COLO668 (cell line): Measurements from ENCODE around the gene MUCL3.
"Not testable (repeated sequence)": the region's sequence is repeated elsewhere in the genome, so short reads cannot be mapped to it uniquely, and the experiment has no call there.

ENCODE experiments used
- DNase-seq: peaks from one replicate; lab custom pipeline; 2025; ENCODE audit not compliant: unreplicated experiment; lab: John Stamatoyannopoulos, UW

Gene MUCL3

GRCh38 chr6:30939473-30939872, 1.3 kb upstream of the MUCL3 start:
- DNase-seq = no peak

GRCh38 chr6:30942338-30943060, 1.7 kb downstream of the MUCL3 start:
- DNase-seq = no peak

- no peak for DNase-seq
These were observed 3.3 kb downstream of the MUCL3 start for GRCh38 chr6:30944051-30944450.

- DNase-seq = no peak
These were observed 4.5 kb downstream of the MUCL3 start for GRCh38 chr6:30945281-30945680.

- no peak for DNase-seq
These were observed 6.5 kb downstream of the MUCL3 start for GRCh38 chr6:30947231-30947630.

GRCh38 chr6:30948811-30949210, 8.0 kb downstream of the MUCL3 start:
- no peak for DNase-seq

GRCh38 chr6:30951907-30952469, 11.2 kb downstream of the MUCL3 start:
- DNase-seq = no peak

GRCh38 chr6:30954631-30955366, 14.0 kb downstream of the MUCL3 start:
- DNase-seq = no peak

- peak; percentile 11 for DNase-seq
These were observed 14.7 kb downstream of the MUCL3 start for GRCh38 chr6:30955367-30956042.

GRCh38 chr6:30957716-30958115, 16.9 kb downstream of the MUCL3 start:
- no peak for DNase-seq

- DNase-seq = no peak
These were observed 20.3 kb downstream of the MUCL3 start for GRCh38 chr6:30960907-30961673.

- DNase-seq = no peak
These were observed 21.9 kb downstream of the MUCL3 start for GRCh38 chr6:30962716-30963115.

- no peak for DNase-seq
These were observed 22.9 kb downstream of the MUCL3 start for GRCh38 chr6:30963641-30964040.

- no peak for DNase-seq
These were observed 23.3 kb downstream of the MUCL3 start for GRCh38 chr6:30964075-30964474.

GRCh38 chr6:30965140-30965601, 24.4 kb downstream of the MUCL3 start:
- no peak for DNase-seq

GRCh38 chr6:30966154-30966553, 25.4 kb downstream of the MUCL3 start:
- DNase-seq = no peak

GRCh38 chr6:30969171-30969570, 28.4 kb downstream of the MUCL3 start:
- DNase-seq = not testable (repeated sequence)

- DNase-seq = no peak
These were observed 30.2 kb downstream of the MUCL3 start for GRCh38 chr6:30970946-30971345.

GRCh38 chr6:30972816-30973215, 32.0 kb downstream of the MUCL3 start:
- no peak for DNase-seq

GRCh38 chr6:30974490-30975252, 33.9 kb downstream of the MUCL3 start:
- no peak for DNase-seq
